ENCODE data around the gene MARS1. TPM values are rescaled to one million over a fixed set of nuclear protein-coding genes. Genes with fewer than 3 reads are reported as not detected.

Gene MARS1
- total and polyA plus RNA-seq, 2 experiments from 2014 or later, result 266 to 351 TPM

DNA sequence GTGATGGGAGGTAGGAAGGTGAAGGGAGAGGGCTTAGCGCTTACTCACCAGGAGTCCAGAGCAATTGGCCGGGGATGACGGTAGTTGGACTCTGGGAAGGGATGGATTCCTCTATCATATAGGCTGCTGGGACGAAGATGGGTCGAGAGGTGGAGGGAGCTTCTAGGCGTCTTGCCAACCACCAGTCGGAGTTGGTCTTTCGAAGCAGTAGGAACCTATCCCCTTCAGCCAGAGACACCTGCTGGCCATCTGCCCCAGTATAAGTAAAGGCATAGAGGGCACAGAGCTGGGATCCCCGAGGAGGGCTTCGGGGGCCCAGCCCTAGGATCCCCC, 8.9 kb upstream of the MARS1 start:
- ATAC-seq, result no peak
- H2AFZ ChIP-seq, result no peak overlapping the region
- Mint-ChIP-seq H3K27me3 (ENCODE audit: insufficient read depth, low read depth, poor library complexity) (peaks cover 46% of the 10 kb centered on the region), H3K9me3 (no peaks in the 10 kb centered on the region; the same call in 2 of the 3 replicates), H3K4me1 (peaks cover 57% of the 10 kb centered on the region), H3K27ac (no peak overlapping the region), H3K4me3 (no peak overlapping the region; the same call in 2 of the 3 replicates), H3K36me3 (ENCODE audit: low read depth) (peaks cover 8% of the 10 kb centered on the region; the same call in 1 of the 3 replicates)
- no peak overlapping the region for H3K4me2 ChIP-seq
- DNase-seq (ENCODE audit: low spot score), result no peak
- no peak for TF ChIP-seq CREB1 (CRISPR knock-in tag; IDR thresholded peaks at IDR 0.05; ENCODE audit: low read depth)
- no peak for TF ChIP-seq ZNF331 (CRISPR knock-in tag; IDR thresholded peaks at IDR 0.05; ENCODE audit: low read depth)
- no peak for TF ChIP-seq POLR2AphosphoS5 (IDR thresholded peaks at IDR 0.05; ENCODE audit: low read depth)
- TF ChIP-seq, protein P1, sequence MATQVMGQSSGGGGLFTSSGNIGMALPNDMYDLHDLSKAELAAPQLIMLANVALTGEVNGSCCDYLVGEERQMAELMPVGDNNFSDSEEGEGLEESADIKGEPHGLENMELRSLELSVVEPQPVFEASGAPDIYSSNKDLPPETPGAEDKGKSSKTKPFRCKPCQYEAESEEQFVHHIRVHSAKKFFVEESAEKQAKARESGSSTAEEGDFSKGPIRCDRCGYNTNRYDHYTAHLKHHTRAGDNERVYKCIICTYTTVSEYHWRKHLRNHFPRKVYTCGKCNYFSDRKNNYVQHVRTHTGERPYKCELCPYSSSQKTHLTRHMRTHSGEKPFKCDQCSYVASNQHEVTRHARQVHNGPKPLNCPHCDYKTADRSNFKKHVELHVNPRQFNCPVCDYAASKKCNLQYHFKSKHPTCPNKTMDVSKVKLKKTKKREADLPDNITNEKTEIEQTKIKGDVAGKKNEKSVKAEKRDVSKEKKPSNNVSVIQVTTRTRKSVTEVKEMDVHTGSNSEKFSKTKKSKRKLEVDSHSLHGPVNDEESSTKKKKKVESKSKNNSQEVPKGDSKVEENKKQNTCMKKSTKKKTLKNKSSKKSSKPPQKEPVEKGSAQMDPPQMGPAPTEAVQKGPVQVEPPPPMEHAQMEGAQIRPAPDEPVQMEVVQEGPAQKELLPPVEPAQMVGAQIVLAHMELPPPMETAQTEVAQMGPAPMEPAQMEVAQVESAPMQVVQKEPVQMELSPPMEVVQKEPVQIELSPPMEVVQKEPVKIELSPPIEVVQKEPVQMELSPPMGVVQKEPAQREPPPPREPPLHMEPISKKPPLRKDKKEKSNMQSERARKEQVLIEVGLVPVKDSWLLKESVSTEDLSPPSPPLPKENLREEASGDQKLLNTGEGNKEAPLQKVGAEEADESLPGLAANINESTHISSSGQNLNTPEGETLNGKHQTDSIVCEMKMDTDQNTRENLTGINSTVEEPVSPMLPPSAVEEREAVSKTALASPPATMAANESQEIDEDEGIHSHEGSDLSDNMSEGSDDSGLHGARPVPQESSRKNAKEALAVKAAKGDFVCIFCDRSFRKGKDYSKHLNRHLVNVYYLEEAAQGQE (IDR thresholded peaks at IDR 0.05; ENCODE audit: unreplicated experiment), result no peak
- TF ChIP-seq NANOG (IDR thresholded peaks at IDR 0.05; ENCODE audit: borderline replicate concordance), result no peak
- no peak for TF ChIP-seq STAT1 (IDR thresholded peaks at IDR 0.05; ENCODE audit: unreplicated experiment)
- TF ChIP-seq ETS1 (IDR thresholded peaks at IDR 0.05), result no peak
- TF ChIP-seq JUNB (IDR thresholded peaks at IDR 0.05; ENCODE audit: unreplicated experiment), result no peak
- no peak for TF ChIP-seq CTCF (conservative IDR thresholded peaks at IDR 0.05; ENCODE audit: low read depth in 2 of 2)
- TF ChIP-seq EZH2 (IDR thresholded peaks at IDR 0.05; ENCODE audit: low read depth, unreplicated experiment), result no peak
- no peak for TF ChIP-seq EZH2phosphoT487 (IDR thresholded peaks at IDR 0.05; ENCODE audit: unreplicated experiment)
- TF ChIP-seq ZNF462 (CRISPR knock-in tag; IDR thresholded peaks at IDR 0.05), result no peak
- no peak for TF ChIP-seq ZNF114 (CRISPR knock-in tag; IDR thresholded peaks at IDR 0.05)
- no peak overlapping the region for H3K4me3 ChIP-seq
- peaks cover 9% of the 10 kb centered on the region for H3F3A ChIP-seq (replicated peaks; ENCODE audit: low read depth)
- H3K36me3 ChIP-seq (ENCODE audit: insufficient read depth), result no peaks in the 10 kb centered on the region
- peaks cover 35% of the 10 kb centered on the region for H3K27me3 ChIP-seq (ENCODE audit: insufficient read depth)
- H3K27ac ChIP-seq (ENCODE audit: low read depth), result no peak overlapping the region
- H3K9me2 ChIP-seq (ENCODE audit: insufficient read depth), result no peaks in the 10 kb centered on the region
- no peaks in the 10 kb centered on the region for H3K79me2 ChIP-seq (replicated peaks; ENCODE audit: insufficient read depth)
- peaks cover 44% of the 10 kb centered on the region for H3K4me1 ChIP-seq (ENCODE audit: insufficient read depth)
- no peaks in the 10 kb centered on the region for H4K20me1 ChIP-seq (replicated peaks; ENCODE audit: insufficient read depth)

All from GM23338 (cell line).